CD4-positive, alpha-beta T cell treated with Interleukin-2 at 100 ng/mL for 4 hours (primary cell): ENCODE results near the gene KCNMB2.

Source experiments
- DNase-seq: peaks from one replicate; pipeline ENCODE4 v3.0.0-alpha.2; 2020; ENCODE audit warnings: low spot score

The KCNMB2 gene

GRCh38 chr3:178655488-178655887 is 119.3 kb downstream of the KCNMB2 start:
- DNase-seq, result no peak

DNA sequence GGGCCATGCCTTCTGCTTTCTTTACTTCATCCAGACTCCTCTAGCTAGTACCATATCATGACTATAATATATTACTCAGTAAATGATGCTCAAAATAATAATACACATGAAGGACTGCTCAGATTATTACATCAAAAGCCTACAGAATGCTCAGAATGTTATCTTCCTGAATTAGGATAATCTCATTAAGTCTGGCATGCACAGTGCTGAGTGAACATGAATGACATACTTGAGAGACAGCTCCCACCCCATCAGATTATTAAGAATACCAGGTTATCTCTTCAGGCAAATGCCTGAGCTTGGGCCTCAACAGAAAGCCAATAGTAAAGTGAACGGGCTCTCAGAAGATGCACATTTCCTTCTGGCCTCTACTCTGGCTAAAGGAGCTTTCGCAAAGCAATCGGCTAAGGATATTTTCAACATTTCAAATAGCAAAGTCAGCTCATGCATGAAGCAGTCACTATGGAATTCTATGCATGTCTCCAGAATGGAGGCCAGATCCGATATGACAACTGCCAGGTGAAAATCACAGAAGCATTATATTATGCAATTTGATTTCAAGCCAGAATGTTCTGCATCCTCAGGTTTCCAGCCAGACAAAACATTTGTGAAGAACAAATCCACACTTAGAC is 122.6 kb downstream of the KCNMB2 start:
- no peak for DNase-seq

- no peak for DNase-seq
These were observed 127.1 kb downstream of the KCNMB2 start for GRCh38 chr3:178663201-178663934.

GRCh38 chr3:178665747-178666146 is 129.5 kb downstream of the KCNMB2 start:
- no peak for DNase-seq

GRCh38 chr3:178669022-178669601 is 132.9 kb downstream of the KCNMB2 start:
- no peak for DNase-seq

DNA sequence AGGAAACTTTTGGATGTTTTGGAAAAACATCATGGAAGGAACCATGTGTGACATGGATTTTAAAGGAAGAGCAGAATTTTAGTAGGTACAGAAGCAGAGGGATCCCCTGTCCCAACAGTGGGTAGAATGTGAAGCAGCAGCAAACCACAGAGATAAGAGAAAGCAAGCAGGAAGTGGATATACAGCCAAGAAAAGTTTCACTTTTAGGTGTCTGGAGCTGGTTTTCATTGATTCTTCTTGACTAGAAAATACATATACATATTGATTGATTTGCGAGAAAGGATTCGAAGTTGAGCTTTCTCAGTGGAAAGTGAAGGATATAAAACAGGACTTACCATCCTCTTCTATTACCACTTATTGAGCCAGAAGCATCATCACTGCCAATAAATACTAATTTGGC is 133.5 kb downstream of the KCNMB2 start:
- DNase-seq, result no peak

DNA sequence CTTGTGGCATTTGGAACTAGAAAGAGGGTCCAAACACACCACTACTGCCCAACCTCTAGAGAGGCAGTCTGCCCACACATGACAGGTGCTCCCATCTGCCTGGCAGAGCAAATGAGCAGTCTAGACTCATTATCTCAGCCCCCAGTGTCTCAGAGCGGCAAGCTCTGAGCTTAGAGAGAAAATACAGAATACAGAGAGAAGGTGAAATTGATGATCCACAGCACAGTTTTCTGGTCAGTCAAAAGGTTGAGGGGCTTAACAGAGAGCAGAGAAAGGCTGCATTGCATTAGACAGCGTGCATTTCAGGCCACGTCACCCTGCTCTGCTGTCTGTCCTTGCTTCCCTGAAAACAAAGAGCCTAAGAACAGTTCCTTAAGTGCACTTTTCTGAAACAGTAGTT is 135.1 kb downstream of the KCNMB2 start:
- DNase-seq, result no peak

DNA sequence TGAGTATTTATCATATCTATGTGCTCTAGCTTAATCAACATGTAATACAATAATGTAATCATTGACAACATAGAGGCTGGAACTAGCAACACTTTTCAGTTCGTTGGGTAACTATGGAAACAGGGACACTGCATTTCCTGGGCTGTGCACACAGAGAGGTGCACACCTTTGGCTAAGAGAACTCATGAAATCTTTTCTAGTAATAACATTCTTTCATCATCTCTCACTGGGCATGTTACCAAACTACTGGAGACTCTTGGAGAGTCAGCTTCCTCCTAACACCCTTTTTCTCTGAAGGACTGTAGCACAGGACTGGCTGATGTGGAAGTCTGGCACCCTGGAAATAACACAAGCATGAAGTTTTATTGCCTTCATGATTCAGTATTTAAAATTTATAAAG is 135.6 kb downstream of the KCNMB2 start:
- DNase-seq, result no peak

DNA sequence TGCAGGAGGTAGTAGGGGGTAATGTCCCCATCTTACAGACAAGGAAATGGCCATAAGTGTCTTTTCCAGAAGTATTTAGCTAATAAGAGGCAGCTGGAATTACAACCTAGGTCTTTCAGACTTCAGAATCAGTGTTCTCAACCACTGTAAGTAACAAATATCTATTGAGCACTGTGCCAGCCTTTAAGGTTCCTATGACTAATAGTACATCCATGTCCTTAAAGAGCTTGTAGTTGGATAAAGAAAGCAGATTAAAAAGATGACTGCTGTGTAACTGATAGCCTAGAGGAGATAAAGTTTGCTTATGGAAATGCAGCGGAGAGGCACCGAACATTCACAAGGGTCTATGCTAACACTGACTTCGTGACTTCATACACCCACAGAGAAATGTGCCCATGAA is 136.0 kb downstream of the KCNMB2 start:
- no peak for DNase-seq

DNA sequence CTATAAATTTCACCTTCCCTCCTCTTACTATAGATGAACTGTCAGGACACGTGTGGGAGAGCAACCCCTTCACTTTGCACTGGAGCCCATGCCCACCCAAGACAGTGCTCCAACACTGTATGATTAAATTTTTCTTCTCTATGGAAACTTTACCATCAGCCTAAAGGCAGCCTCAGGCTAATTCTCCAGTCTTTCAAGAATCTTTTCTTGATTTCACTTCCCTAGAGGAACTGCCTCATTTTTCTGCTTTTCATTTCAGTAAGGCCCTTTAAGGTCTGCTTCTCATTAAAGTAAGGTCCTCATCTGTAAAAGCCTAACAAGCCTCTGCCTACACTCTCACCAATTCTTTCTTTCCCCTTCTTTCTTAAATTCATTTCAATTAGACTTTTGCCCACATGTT is 137.3 kb downstream of the KCNMB2 start:
- DNase-seq, result no peak

DNA sequence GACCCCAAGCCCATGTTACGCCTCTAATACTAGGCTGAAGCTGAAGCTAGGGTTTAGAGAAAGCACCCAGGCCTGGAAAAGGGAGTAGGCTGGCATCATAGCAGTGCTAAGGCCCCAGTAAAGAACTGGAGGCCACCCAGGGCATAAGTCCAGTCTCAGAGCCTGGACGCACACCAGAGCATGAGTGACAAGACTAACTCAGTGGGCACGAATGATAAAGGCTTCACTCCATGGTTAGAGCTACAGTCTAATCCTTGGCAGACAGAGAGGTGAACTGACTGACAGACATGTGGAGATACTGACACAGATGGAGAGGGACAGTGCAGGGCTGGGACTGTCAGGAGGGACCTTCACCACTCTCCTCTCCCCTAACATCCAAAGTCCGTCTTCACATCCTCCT is 139.8 kb downstream of the KCNMB2 start:
- DNase-seq, result no peak

DNA sequence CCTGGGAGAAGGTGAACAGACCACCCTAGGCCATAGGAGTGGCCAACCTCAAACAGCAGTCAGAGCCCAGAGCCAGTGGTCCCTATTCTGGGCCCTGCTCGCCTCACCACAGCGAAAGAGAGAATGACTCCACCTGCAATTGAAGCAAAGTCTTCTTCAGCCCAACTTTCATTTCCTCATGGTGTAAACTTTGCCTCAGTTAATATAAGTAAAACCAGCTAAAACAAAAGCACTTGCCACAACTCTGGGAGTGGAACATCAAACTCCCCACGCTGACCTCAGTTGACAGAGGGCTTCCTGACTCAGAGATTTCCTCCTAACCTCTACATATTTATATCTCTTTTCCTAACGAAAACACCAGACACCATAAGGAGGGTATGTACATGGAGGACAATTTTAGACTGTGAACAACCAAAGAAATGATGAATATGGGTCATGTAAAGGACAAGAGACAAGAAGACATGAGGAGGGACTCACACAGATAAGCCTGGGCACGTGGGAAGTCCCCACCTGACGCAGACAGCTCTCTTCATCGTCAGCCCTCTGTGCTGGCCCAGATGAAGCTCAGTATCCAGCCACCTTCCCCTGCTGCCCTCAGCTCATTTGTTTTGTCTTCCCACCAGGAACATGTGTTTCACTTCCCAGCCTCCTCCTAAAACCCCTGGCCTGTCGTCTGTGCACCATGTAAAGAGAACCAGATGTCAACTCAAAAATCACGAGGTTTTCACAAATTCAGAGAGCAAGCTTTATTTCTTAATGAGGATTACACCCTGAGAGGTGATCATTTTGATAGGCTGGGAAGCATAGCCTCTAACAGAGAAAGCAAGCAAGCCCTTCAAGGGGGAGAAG is 140.9 kb downstream of the KCNMB2 start:
- DNase-seq, result no peak

DNA sequence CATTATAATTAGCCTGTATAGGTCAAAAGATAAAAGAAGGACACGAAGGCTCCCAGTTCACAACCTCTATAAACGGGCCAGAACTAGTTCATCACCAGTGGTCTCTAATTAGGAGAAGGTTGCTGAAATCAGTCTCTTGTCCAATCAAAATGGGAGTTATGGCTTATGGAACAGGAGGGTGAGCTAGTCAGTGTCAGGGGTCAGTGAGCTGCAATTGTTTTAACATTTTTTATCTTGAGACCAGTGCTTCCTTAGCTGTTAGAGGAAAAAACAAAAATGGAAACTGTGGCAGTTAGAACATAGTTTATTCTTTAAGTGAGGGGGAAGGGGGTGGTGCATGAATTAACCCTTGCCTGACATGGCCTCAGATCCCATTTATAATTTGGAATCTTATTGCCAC is 141.7 kb downstream of the KCNMB2 start:
- DNase-seq, result no peak

DNA sequence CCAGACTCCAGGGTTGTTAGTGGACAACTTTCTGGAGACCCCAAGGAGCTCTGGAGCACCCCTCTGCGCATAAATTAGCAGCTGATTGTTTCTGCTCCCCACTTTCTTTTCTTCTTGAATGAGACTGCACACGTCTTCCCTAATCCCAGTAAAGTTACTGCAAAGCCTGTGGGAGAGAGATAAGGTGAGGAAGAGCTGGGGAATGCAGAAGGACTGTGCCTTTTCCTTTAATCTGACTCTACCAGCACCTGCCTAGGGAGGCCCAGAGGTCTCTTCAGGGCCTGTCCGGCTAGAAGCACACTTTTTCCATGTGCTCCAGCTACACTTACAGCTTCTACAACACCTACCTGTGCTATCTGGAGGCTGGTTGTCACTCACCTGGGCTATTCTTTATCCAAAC is 143.8 kb downstream of the KCNMB2 start:
- no peak for DNase-seq

DNA sequence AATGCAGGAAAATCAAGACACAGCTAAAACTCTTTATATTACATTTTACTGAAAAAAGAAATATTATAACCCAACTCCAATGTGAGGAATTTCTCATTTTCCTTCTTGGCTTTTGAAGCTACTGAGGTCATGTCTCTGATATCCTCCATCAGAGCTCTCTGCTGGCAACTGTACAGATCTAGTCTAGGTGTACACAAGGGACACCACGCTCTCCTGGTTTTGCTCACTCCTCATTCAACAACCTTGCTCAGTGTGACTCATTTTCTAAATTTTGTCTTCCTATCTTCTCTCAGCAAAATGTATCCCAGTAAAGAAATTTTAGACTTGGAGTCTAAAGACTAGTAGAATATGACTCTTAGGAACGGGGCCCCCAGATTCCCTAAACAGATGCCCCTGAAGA is 144.3 kb downstream of the KCNMB2 start:
- DNase-seq, result no peak

GRCh38 chr3:178684881-178685590 is 148.8 kb downstream of the KCNMB2 start:
- no peak for DNase-seq

GRCh38 chr3:178685591-178685906 is 149.3 kb downstream of the KCNMB2 start:
- DNase-seq, result no peak

GRCh38 chr3:178686826-178687225 is 150.6 kb downstream of the KCNMB2 start:
- DNase-seq, result no peak

DNA sequence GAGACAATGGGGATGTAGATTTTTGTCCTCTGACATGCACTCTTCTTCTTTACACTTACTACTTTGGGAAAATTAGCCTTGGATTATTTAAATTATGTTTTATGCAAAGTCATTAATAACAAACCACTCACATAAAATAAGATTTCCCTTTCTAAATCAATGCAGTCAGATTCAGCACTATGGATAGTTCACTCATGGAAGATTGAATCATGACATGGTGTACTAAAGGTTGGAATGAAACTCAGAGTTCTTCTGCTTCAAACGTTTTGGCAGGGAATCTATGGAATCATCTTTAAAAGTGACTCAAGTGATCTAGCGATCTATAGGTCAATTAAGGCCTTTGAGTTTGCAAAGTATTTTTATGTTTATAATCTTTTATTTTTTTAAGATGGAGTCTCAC is 154.3 kb downstream of the KCNMB2 start:
- no peak for DNase-seq

GRCh38 chr3:178699364-178699763 is 163.1 kb downstream of the KCNMB2 start:
- no peak for DNase-seq

DNA sequence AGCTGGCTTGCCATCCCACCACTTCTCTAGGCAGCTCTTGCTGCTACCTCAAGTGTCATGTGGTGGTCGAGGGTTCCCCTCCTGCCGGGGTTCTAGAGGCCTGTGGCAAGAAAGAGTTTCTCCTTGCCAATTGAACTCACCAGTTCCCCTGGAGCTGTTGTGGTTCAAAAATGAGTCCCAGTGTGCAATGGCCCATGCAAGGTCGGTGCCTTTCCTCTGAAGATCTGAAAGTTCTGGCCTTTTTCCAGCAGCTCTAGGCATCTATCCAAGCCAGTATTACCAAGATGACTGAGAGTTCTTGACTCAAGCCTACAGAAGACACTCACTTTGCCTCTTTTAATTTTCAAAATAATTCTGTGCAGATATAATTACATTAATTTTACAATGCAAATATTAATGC is 163.6 kb downstream of the KCNMB2 start:
- DNase-seq, result no peak

- DNase-seq, result no peak
These were observed 167.2 kb downstream of the KCNMB2 start for GRCh38 chr3:178703268-178703975.
